NCI-H1105 (cell line): Measurements from ENCODE around the gene NKD2.
"Not testable (repeated sequence)": the region's sequence is repeated elsewhere in the genome, so short reads cannot be mapped to it uniquely, and the experiment has no call there.

Experiments used
- DNase-seq: peaks from one replicate; lab custom pipeline; 2025; lab: John Stamatoyannopoulos, UW

Gene NKD2

DNA sequence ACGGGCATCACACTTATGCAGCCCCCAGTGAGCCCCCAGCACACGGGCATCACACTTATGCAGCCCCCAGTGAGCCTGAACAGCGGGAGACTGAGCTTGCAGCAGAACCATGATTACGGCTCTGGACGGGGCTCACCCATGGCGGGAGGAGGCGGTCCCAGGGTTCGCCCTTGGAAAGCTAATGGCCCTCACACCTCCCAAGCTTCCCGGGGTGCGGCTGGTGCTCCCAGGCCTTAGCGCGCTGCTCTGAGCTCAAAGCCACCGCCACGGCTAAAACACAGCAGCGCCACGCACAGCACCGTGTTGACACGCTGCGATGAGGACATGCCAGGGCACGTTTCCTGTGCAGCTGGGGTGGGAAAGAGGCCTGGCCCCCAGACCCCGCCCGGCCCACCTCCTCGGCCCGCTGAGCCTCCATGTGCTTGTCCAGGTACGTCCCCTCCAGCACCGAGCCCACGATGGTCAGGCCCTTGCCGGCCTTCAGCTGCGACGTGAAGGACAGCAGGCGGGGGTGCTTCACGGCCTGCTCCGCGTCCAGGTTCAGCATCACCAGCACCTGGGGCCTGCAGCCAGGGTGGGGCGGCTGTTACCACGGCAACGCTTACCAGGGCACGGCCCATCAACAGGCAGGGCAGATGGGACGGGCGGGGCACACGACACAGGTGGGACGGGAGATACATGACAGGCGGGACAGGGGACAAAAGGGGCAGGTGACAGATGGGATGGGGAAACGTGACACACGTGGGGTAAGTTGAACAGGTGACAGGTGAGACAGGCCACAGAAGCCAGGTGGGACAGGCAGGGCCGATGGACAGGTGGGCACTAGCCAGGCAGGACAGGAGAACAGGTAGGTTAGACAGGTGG lies 64.9 kb downstream of the NKD2 start:
- no peak for DNase-seq

- DNase-seq: no peak
These were observed 65.6 kb downstream of the NKD2 start for GRCh38 chr5:1074226-1074625.

GRCh38 chr5:1074816-1075554 lies 66.4 kb downstream of the NKD2 start:
- no peak for DNase-seq

DNA sequence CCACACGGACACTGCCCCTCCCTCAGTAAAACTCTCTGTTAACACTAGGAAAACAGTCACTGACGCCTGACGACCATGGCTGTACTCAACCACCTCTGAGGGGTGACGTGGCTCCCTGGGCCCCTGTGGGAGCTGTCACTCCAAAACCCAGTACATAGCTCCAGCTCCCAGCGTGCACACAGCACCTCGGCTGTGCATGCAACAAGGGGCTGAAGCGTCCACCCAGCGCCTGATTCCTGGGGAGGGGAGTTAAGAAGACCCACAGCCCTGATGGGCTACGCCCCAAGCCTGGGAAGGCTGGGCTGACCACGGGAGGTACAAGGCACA lies 66.9 kb downstream of the NKD2 start:
- DNase-seq: no peak

- no peak for DNase-seq
These were observed 67.3 kb downstream of the NKD2 start for GRCh38 chr5:1075931-1076330.

- no peak for DNase-seq
These were observed 67.8 kb downstream of the NKD2 start for GRCh38 chr5:1076406-1076805.

- DNase-seq: no peak
These were observed 68.4 kb downstream of the NKD2 start for GRCh38 chr5:1077026-1077425.

DNA sequence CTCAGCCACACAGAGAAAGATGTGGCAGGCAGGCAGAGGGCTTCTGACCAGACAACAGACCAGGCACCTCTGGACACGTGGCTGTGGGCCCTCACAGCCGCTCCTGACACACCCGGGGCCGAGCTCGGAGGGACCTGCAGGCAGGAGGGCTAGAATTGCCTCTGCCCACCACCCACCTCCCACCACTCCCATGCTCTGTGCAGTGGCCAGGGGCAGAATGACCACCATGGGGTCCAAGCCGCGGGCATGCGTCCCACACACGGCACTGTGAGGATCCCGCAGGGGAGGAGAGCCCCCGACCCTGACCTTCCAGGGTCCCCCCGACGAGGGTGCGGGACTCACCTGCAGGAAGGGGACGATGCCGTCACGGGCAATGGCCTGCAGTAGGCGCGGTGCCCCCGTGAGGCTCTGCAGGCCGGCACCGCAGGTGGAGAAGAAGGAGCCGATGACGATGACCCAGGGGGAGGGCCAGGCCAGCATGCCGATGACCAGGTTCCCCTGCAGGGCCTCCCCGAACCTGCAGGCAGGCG lies 69.0 kb downstream of the NKD2 start:
- no peak for DNase-seq

DNA sequence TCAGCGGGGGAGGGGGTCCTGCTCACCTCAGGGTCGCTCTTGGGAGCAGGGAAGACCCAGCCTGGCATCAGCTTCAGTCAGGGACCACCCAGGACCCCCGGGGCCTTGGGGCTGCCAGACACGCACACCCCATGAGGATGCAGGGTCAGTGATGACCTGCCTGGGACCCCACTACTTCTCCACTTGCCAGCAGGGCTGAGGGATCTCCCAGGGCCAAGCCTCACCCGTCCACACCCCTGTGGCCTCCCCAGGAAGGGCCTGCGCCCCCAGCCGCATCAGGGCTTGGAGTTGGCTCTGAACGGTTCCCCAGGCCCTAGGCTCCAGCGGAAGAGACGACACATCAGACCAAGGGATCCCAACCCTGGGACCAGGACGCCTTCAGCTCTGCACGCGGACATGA lies 69.6 kb downstream of the NKD2 start:
- DNase-seq: no peak

GRCh38 chr5:1078851-1079250 lies 70.2 kb downstream of the NKD2 start:
- no peak for DNase-seq

DNA sequence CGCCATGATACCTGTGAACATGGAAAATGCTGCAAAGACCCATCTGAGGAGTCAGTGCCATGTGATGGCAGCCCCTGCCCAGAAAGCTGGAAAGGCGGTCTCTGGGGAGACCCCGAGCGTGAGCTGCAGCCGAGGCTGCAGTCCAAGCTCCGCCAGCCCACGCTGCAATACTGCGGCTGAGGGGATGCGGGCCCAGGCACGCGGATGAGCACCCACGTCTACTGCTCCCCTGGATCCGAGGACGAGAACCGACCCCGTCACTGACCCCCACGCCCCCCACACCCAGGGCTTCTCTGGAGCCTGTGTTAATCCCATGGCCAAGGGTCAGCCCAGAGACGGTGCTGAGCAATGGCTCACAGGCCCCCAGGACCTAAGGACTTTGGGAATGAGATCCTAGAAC lies 70.9 kb downstream of the NKD2 start:
- no peak for DNase-seq

- DNase-seq: no peak
These were observed 71.4 kb downstream of the NKD2 start for GRCh38 chr5:1079961-1080360.

DNA sequence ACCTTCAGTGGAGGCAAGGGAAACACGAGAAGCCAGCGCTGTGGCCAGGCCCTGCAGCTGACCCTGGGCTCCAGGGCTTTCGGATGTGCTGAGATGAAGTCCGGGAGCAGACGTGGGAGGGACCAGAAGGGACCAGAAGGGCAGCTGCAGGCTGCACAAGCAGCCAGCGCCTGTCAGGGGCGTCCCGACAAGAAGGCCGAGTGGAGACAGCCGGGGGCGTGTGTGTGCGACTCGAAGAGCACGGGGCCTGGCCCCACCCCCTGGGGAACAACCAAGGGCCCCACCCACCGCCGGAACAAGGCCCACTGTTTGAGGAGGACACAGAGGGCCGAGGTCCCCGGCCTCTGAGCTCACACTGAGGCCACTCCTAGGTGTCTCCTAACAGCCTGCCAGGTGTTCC lies 71.8 kb downstream of the NKD2 start:
- DNase-seq: no peak

- DNase-seq: no peak
These were observed 72.9 kb downstream of the NKD2 start for GRCh38 chr5:1081519-1081918.

GRCh38 chr5:1083026-1083425 lies 74.4 kb downstream of the NKD2 start:
- DNase-seq: not testable (repeated sequence)

GRCh38 chr5:1083823-1084605 lies 75.4 kb downstream of the NKD2 start:
- no peak for DNase-seq

DNA sequence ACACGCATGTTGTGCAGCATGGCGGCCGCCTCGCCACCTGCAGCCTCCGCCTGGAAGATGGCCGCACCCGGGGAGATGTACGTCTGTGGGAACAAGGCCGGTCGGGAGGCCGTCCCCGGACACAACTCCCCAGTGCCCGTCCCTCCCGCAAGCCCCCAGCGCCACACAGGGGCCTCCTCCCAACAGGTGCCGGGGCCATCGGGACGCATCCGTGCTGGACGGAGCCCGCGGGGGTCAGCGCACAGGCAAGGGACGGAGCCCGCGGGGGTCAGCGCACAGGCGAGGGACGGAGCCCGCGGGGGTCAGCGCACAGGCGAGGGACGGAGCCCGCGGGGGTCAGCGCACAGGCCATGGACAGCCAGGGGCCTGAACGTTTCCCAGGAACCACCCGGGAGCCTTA lies 76.8 kb downstream of the NKD2 start:
- no peak for DNase-seq

DNA sequence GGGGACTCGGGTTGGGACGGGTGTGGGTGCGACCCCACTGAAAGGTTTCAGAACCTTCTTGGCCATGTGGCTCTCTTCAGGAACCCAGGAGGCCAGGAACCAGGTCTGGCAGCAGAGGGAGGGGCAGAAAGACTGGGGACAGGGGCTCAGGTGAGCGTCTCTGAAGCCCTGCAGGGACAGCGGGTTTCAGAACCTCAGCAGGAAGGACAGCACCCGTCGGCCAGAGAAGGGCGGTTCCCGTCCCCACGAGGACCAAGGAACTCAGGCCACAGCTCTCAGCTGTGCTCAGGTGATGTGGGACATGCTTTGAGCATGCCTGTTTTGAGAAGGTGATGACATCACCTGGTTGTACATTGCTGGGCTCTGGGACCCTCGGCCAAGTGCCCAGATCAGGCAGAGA lies 77.5 kb downstream of the NKD2 start:
- no peak for DNase-seq

- no peak for DNase-seq
These were observed 78.3 kb downstream of the NKD2 start for GRCh38 chr5:1086871-1087270.

DNA sequence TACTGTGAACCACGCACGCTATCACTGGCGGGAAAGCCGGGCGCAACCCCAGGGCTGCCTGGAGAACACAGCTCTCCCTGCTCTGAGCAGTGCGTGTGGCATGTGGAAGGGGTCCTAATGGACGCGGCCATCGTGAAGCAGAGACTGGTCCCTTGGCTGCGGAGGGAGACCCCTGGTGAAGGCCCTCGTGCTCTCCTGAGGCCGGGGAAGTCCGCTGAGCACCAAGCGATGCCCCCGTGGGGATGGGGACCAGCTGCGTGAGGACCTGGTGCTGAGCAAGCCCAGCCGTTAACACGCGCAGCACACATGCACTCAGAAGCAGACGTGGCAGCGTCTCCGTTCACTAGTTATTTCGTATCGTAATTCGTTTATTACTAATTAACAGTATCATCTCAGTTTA lies 78.8 kb downstream of the NKD2 start:
- no peak for DNase-seq

DNA sequence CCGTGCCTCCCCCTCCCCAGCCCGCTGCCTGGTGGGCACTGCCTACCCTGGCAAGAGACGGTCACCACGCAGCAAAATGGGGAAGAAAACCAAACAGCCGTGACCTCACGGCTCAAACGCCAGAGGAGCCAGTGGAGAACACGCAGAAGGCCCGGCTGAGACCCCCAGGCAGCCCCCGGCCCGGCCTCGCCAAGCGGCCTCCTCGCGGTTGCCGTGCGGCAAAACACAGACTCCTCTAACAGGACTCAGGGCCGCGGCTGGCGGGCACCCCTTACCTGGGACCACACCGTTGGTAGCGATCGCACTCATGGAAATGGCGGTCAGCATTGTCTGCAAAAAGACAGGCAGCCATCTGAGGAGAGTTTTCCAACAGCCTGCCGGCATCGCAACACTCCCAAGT lies 79.4 kb downstream of the NKD2 start:
- no peak for DNase-seq
